ENCODE results near the gene PRKACA.

- peak; percentile 44; the same call in 1 of the 2 replicates for TF ChIP-seq CTCF (conservative IDR thresholded peaks at IDR 0.05; ENCODE audit: low read depth, low read length)
- TF ChIP-seq EZH2 (IDR thresholded peaks at IDR 0.05; ENCODE audit: borderline replicate concordance, low read depth, low read length, poor library complexity, severe bottlenecking), result no peak
Observed at GRCh38 chr19:14091081-14091812, 26.3 kb downstream of the PRKACA start.

Data from A673 (cell line).